TTC549 (cell line): ENCODE measurements around the gene GLOD5.
"Not testable (repeated sequence)": the region's sequence is repeated elsewhere in the genome, so short reads cannot be mapped to it uniquely, and the experiment has no call there.

Experiments used
- FAIRE-seq: peaks from 2 replicates; lab custom pipeline; 2012; peaks lifted over from hg19 to GRCh38; lab: Jason Lieb, UNC

Gene GLOD5

DNA sequence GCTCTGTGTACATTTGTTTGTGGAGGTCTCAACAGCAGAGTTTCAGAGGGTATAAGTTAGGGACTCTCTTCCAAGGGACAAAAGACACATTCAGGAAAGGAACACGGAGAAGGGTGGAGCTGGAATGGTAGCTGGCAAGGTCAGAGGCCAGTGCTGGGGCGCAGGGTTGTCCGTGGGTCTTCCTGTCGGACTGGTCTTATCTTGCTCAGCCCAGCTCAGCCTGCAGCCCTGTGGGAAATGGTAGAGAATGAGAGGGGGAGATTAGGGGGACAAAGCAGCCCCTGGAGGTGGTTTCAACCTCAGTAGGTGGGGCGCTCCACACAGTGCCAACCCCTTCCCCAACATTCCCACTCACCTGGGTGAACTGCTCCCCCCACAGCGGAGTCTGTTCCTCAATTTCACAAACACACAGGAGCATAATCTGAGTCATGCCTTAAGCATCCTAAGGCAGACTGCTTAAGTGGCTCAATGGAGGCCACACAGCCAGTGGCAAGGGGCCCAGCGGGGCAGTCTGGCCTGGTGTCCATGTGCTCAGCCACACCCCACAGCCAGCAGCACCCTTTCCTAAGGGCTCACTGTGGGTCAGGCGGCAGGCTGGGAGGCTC is 33.5 kb downstream of the GLOD5 start:
- no peak for FAIRE-seq

DNA sequence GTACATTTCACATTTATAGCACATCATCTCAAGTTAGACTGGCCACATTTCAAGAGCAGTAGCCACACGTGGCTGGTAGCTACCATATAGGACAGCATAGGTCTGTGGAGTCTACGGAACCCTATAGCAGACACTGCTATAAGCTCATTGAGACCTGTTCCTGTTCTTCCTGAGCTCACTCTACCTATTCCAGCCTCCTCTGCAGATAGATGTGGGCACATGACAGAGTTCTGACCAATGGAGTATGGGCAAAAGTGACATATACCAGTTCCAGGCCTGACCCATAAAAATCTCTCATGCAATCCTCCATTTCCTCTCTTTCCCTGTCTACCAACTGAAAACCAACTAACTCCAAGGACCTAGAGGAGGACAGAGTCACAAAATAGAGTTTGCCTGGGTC is 36.8 kb downstream of the GLOD5 start:
- no peak for FAIRE-seq

DNA sequence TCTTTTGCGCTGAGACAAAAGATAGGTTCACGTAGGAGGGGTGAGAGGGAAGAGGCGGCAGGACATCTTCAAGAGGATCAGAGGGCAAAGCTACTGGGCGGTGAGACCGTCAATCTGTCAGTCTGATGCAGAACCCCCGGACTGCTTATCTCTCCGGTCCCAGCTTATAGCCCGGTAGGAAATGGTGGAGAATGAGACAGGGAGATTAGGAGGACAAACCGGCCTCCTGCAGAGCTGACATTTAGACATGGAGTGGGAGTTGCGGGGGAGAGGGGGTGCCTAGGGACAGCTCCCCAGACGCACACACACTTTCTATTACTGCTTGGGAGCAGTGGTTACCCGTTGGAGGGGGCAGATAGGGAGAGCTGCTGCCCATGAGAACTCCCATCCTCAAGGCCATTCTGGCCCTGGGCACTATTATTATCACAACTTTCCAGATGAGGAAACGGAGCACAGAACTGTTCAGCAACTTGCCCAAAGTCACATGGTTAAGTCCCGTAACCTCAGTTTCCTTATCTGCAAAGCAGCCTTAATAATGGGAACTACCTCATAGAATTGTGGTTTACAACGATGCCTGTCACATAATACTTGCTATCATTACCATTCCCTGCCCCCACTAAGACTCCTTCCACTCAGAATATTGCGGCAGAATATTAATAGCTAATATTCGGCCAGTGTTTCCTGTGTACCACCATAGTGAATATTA is 39.2 kb downstream of the GLOD5 start:
- no peak for FAIRE-seq

DNA sequence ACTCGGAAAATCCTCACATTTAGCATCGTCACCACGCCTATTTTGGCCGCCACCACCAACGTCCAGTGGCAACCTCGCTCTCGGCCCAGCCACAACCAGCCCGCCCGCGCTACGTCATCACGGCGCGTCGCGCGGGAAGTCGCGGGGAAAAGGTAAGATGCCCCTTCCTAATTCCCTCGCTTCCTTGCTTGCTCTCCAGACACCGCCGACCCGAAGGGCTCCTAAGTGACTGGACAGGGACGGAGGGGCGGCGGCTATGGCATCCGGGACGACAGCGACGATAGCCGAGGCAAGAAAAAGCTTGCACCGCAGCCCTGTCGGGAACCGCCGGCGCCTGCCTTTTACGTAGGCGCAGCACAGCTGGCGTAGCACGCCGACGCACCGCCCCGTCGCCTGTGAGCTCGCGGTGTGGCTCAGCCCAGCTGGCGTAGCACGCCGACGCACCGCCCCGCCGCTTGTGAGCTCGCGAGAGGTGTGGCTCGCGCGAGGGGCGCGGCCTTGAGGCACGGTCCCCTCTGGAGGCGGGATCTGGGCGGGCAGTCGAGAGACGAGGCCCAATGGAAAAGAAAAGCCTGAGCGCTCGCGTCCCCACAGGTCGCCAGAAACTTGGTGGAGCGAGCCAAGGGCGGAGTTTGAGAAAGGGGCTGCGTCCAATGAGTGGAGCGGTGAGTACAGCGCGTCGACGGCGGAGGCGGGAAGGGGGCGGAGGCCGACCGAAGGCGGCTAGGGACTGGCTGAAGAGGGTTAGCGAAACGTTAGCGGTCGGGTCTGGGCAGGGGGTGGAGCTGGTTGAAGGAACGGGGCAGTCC is 39.9 kb downstream of the GLOD5 start, which contains the start of gene HDAC6:
HDAC6 (plus strand) TSS at position 788 of the 809 bp plus-strand sequence. CDS start 626 bp downstream, outside the sequence.
- FAIRE-seq, result peak; percentile 84

DNA sequence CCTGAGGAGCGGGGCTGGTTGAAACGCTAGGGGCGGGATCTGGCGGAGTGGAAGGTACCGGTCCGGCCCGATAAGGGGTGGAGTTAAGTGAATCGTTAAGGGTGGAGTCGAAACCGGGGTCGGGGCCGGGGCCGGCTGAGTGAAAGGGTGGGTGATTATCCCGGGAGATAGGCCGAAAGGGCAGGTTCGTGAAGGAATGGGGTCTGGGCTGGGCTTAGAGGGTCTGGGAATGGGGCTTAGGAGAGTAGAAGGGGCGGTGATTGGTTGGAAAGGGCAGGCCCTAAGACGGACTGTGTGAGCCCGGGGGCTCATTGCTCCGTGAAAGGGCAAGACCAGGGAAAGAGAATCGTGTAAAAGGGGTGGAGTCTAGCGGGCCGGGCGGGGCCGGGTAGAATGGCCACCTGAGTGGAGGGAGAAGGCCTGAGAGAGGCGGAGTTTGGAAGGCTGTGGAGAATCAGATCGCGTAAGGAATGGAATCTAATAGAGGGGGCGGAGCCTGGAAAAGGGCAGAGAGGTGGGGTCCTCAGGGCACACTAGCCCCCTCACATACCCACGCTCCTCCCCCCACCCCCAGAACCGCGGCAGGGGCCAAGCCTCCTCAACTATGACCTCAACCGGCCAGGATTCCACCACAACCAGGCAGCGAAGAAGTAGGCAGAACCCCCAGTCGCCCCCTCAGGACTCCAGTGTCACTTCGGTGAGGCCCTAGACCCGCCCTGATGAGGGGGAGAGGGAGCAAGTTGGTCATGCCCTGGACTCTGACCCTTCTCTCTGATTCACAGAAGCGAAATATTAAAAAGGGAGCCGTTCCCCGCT is 40.8 kb downstream of the GLOD5 start:
- no peak for FAIRE-seq

DNA sequence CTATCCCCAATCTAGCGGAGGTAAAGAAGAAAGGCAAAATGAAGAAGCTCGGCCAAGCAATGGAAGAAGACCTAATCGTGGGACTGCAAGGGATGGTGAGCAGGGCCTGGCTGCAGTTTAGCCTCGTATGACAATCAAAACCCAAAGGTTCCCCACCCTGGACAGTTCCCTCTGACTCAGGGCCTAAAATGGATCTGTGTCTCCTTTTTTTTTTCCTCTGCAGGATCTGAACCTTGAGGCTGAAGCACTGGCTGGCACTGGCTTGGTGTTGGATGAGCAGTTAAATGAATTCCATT is 41.3 kb downstream of the GLOD5 start:
- no peak for FAIRE-seq

DNA sequence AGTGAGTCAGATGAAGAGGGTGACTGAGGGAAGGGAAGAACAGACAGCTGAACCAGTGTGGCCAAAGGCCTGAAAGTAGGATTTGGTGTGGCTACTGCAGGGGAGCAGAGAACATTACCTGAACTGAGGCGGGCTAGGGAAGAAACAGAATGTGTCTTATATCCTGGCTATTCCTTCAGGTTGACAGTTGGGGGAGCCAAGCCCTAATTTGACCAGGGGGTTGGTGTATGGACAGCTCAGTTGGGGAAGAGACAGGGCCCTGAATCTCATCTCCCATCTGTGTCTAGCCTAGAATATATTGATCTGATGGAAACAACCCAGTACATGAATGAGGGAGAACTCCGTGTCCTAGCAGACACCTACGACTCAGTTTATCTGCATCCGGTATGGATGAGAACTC is 44.5 kb downstream of the GLOD5 start:
- no peak for FAIRE-seq

DNA sequence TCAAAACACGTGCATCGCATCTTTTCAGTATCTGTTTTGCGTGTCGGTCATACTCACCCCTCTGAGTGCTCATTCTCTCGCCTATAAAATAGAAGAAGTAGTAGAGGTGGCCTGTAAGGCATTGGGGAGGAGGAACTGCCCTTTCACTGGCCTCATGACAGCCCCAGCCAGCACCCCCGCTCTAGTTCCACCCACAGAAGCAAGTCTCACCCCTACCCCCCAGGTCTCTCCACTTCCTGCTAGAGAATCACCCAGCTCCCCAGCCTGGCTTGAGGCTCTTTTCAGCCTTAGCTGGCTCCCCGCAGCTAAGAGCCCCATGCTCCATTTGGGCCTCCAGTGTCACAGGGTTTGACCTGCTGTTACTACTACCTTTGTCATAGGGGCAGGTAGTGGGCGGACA is 52.1 kb downstream of the GLOD5 start:
- FAIRE-seq, result no peak

DNA sequence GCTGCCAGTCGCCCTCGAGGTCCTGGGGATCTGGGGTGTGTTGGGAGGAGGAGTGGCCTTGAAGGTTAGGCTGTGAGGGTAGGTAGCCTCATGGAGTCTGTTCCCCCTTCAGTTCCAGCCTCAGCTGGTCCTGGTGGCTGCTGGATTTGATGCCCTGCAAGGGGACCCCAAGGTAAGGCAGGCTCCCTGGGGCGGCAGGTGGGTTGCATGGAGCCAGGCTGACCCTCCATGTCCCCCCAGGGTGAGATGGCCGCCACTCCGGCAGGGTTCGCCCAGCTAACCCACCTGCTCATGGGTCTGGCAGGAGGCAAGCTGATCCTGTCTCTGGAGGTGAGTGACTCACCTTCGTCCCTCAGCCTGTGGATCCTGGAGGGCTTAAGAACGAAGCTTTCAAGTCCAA is 53.2 kb downstream of the GLOD5 start:
- no peak for FAIRE-seq

DNA sequence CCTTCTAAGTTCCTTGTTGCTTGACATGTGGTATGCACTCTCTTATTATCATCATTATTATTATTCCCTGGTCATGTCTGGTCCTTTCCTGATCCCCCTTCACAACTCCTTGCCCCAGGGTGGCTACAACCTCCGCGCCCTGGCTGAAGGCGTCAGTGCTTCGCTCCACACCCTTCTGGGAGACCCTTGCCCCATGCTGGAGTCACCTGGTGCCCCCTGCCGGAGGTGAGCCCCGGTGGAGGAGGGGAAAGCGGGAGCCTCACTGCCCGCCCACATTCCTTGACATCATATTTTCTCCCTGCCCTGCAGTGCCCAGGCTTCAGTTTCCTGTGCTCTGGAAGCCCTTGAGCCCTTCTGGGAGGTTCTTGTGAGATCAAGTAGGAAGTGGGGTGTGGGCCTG is 53.7 kb downstream of the GLOD5 start:
- FAIRE-seq, result no peak

DNA sequence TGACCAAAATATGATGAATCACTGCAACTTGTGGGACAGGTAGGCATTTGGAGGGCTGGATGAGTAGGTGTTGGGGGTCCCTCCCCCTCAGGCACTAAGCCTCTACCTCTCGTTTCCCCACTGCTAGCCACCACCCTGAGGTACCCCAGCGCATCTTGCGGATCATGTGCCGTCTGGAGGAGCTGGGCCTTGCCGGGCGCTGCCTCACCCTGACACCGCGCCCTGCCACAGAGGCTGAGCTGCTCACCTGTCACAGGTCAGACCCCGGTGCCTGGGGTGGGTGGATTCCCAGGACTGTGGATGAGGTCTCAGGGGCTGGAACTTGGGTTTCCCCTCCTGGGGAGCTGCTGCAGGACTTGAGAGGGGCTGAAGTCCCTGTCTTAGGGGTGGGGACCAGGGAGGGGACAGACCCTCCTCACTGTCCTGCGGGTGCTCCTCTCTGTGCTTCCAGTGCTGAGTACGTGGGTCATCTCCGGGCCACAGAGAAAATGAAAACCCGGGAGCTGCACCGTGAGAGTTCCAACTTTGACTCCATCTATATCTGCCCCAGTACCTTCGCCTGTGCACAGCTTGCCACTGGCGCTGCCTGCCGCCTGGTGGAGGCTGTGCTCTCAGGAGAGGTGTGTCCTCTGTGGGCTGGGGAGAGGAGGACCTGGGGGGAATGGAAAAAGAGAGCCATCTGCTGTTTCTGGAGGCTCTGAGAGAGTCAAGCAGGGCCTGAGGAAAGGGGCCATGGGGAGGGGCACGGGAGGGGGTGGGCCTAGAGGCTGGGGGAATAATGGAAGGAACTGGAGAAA is 54.7 kb downstream of the GLOD5 start:
- no peak for FAIRE-seq

DNA sequence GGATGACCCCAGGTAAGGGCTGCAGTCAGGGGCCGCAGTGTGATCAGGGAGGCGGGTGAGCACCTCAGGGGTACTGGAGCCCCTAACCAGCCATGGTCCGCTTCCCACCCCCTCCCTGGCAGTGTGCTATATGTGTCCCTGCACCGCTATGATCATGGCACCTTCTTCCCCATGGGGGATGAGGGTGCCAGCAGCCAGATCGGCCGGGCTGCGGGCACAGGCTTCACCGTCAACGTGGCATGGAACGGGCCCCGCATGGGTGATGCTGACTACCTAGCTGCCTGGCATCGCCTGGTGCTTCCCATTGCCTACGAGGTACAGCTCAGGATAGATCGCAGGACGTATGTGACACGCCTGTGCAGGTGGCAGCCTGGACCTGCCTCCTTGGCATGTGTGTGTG is 56.6 kb downstream of the GLOD5 start:
- FAIRE-seq, result no peak

DNA sequence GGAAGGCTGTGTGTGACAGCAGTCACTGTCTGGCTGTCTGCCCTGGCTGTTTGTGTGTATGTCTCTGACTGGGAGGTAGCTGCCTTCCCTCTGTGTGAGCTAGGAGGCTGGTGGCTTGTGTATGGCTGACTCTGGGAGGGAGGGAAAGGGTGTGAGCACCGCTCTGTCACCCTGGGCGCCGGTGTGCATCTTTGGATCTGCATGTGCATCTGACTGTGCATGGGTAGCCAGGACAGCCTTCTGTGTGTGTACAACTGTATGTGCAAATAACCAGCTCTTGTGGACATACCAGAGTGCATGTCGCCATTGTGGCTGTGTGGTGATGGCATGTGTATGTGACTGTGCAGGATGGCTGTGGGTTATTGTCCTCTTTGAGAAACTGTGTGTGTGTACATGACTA is 57.3 kb downstream of the GLOD5 start:
- FAIRE-seq, result no peak

DNA sequence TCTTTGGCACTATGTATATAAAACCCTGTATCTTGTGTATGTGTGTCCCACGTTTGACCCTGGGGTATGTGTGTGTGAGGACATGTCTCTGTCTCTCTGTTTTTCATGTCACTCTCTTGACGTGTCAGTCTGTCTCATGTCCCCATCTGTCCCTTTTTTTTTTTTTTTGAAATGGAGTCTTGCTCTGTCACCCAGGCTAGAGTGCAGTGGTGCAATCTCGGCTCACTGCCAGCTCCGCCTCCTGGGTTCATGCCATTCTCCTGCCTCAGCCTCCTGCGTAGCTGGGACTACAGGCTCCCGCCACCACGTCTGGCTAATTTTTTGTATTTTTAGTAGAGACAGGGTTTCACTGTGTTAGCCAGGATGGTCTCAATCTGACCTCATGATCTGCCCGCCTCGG is 57.8 kb downstream of the GLOD5 start:
- FAIRE-seq, result not testable (repeated sequence)

DNA sequence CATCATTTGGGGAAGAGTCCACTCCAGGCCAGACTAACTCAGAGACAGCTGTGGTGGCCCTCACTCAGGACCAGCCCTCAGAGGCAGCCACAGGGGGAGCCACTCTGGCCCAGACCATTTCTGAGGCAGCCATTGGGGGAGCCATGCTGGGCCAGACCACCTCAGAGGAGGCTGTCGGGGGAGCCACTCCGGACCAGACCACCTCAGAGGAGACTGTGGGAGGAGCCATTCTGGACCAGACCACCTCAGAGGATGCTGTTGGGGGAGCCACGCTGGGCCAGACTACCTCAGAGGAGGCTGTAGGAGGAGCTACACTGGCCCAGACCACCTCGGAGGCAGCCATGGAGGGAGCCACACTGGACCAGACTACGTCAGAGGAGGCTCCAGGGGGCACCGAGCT is 61.5 kb downstream of the GLOD5 start:
- no peak for FAIRE-seq
